ENCODE data around the gene RHPN2. TPM values are rescaled to one million over a fixed set of nuclear protein-coding genes. Genes with fewer than 3 reads are reported as not detected.

RHPN2 gene
- 33.9 and 40.2 TPM in 2 replicates for total RNA-seq
- long read RNA-seq, transcript RHPN2-201 (15 exons, 3,500 nt): major isoform, 47 of 78 reads
- long read RNA-seq, partial matches to known transcripts: 20 of 78 reads
- long read RNA-seq, other reads (novel, unspliced or antisense): 10 of 78 reads

DNA sequence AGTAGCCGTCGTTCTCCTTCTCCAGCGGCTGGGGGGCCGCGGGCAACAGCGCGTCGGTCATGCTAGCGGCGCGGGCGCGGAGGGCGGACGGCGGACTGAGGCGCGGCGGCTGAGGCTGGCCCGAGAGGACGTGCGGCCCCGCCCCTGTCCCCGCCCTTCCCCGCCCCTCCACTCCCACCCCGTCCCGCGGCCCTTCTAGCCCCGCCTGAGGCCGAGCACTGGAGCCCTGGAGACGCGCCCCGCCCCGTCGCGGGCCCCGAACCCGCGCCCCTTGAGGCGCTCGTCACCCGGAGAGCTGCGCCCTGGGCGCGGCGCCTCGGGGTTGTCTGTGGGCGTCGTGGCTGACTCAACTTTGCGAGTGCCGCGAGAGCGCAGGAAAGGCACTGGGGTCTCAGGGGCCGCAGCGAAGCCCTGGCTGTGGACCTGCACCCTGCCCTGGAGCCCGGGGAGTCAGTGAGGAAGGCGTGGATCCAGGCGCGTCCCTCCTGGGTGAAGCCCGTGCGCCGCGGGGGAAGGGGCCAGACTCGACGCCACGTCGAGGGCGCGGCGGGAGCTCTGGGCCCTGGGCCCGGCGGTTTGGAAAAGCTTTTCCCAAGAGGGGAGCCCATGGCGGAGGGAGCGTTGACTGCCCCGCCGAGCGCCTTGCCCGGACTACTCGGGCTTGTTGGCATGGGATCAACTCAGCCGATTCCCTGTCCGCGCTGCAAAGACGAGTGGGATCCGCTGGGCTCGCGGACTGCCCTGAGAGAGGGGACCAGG is at the start of gene RHPN2:
Gene RHPN2 (minus strand): TSS at position 97 of the 759 bp plus-strand sequence. CDS start 36 bp downstream, at position 61.
- peak within 1 kb of the TSS; percentile 93 for H3K27ac Mint-ChIP-seq
- H3K4me1 Mint-ChIP-seq (ENCODE audit: low read depth): peaks cover 11% of the 10 kb centered on the region
- peak within 1 kb of the TSS; percentile 92 for H3K4me3 Mint-ChIP-seq (ENCODE audit: low read depth)

DNA sequence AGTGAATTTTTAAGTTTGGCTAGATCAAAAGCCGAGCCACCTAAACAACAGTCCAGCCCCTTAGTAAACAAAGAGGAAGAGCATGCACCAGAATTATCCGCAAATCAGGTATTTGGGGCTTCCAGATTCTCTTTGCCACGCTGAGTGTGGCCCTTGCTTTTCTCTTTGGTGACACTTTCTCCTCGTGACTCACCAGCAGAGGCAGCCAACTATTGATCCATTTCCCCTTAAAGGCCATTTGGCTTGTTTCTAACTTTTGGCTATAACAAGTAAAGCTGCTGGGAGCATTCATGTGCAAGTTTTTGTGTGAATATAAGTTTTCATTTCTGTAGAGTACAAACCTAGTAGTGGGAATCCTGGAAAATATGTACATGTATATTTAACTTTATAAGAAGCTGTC is 49.6 kb upstream of the RHPN2 start:
- Mint-ChIP-seq H3K27ac (no peak overlapping the region), H3K27me3 (no peaks in the 10 kb centered on the region), H3K9me3 (ENCODE audit: low read depth) (no peaks in the 10 kb centered on the region), H3K4me1 (ENCODE audit: low read depth) (no peaks in the 10 kb centered on the region), H3K4me3 (ENCODE audit: low read depth) (no peak overlapping the region), H3K36me3 (ENCODE audit: insufficient read depth) (peaks cover 33% of the 10 kb centered on the region)
- TF ChIP-seq, protein P1, sequence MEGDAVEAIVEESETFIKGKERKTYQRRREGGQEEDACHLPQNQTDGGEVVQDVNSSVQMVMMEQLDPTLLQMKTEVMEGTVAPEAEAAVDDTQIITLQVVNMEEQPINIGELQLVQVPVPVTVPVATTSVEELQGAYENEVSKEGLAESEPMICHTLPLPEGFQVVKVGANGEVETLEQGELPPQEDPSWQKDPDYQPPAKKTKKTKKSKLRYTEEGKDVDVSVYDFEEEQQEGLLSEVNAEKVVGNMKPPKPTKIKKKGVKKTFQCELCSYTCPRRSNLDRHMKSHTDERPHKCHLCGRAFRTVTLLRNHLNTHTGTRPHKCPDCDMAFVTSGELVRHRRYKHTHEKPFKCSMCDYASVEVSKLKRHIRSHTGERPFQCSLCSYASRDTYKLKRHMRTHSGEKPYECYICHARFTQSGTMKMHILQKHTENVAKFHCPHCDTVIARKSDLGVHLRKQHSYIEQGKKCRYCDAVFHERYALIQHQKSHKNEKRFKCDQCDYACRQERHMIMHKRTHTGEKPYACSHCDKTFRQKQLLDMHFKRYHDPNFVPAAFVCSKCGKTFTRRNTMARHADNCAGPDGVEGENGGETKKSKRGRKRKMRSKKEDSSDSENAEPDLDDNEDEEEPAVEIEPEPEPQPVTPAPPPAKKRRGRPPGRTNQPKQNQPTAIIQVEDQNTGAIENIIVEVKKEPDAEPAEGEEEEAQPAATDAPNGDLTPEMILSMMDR (IDR thresholded peaks at IDR 0.05; ENCODE audit: unreplicated experiment): no peak
- DNase-seq (ENCODE audit: low spot score, unreplicated experiment): no peak

More for the DNA sequence above, at the start of gene RHPN2:
- Mint-ChIP-seq H3K36me3 (ENCODE audit: insufficient read depth) (peaks cover 1% of the 10 kb centered on the region), H3K9me3 (ENCODE audit: low read depth) (no peaks in the 10 kb centered on the region), H3K27me3 (peaks cover 7% of the 10 kb centered on the region)
- TF ChIP-seq, protein P1 (IDR thresholded peaks at IDR 0.05; ENCODE audit: unreplicated experiment): no peak
- peak; percentile 58 for DNase-seq (ENCODE audit: low spot score, unreplicated experiment)

DNA sequence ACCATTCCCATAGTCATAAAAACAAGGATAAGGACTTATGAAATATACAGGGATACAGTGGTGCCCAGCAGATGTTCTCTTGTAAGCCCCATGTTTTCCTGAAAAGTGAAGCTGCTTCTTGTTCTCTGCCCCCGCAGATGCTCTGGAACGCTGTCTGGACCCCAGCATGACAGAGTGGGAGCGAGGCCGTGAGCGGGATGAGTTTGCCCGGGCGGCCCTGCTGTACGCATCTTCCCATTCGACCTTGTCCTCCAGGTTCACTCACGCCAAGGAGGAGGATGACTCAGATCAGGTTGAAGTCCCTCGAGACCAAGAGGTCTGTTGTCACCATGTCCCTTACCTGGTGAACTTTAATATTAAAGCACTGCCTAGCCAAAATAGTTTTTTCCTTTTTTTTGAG is 46.9 kb upstream of the RHPN2 start:
- Mint-ChIP-seq H3K27me3 (no peaks in the 10 kb centered on the region), H3K9me3 (ENCODE audit: low read depth) (no peaks in the 10 kb centered on the region), H3K36me3 (ENCODE audit: insufficient read depth) (peaks cover 28% of the 10 kb centered on the region), H3K4me3 (ENCODE audit: low read depth) (no peak overlapping the region), H3K27ac (no peak overlapping the region), H3K4me1 (ENCODE audit: low read depth) (no peaks in the 10 kb centered on the region)
- TF ChIP-seq, protein P1 (IDR thresholded peaks at IDR 0.05; ENCODE audit: unreplicated experiment): no peak
- DNase-seq (ENCODE audit: low spot score, unreplicated experiment): no peak

DNA sequence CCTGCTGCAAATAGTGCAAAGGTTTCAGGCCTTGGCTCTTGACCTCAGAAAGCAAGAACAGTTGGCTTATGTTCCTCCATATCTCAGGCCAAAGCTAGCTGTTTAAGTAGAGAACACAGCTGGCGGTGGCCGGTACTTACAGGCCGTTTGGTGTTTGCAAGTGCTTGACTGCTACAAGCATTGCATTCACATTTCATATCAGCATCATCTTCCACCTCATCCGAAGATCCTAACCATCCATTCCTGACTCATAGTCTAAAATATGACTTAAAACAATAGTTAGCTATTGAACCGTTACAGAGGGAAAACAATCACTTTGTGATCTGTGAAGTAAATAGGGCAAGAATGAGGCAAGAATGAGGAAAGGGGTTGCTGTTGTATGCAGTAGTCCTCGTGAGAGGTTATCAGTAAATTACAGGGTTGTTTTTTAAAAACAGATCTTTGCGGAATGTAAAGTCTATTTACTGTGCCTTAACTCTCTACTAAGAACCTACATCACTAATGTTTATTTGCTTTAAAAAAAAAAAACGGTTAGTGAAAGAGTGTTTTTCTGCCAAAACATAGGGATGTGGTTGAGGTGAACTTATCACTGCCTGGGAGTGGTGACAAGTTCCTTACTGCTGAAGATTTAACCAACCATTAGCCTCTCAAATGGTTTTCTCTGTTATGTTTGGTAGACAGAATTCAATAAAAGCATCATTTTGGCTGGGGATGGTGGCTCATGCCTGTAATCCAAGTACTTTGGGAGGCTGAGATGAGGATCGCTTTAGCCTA is 45.6 kb upstream of the RHPN2 start:
- Mint-ChIP-seq H3K27me3 (no peaks in the 10 kb centered on the region), H3K4me1 (ENCODE audit: low read depth) (no peaks in the 10 kb centered on the region), H3K9me3 (ENCODE audit: low read depth) (no peaks in the 10 kb centered on the region), H3K4me3 (ENCODE audit: low read depth) (no peak overlapping the region), H3K36me3 (ENCODE audit: insufficient read depth) (peaks cover 25% of the 10 kb centered on the region), H3K27ac (no peak overlapping the region)
- TF ChIP-seq, protein P1 (IDR thresholded peaks at IDR 0.05; ENCODE audit: unreplicated experiment): no peak
- DNase-seq (ENCODE audit: low spot score, unreplicated experiment): no peak

DNA sequence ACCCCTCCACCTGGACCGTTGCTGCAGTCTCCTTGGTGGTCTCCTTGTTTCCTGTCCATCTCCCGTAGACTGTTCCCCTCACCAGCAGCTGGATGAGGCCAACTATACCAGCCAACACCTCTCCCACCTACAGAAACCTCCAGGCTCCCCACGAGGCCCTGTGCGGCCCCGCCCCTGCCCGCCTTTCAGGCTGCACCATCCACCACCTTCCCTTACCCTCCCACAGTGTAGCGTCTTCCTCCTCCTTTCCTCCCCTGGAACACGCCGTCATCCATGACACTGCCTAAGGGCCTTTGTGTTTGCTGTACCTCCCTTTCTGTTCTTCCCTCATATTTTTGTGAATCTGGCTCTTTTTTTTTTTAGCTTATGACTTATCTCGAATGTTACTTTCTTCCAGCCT is 43.5 kb upstream of the RHPN2 start:
- no peaks in the 10 kb centered on the region for H3K4me1 Mint-ChIP-seq (ENCODE audit: low read depth)
- H3K4me3 Mint-ChIP-seq (ENCODE audit: low read depth): no peak overlapping the region
- DNase-seq (ENCODE audit: low spot score, unreplicated experiment): no peak
- peaks cover 30% of the 10 kb centered on the region for H3K36me3 Mint-ChIP-seq (ENCODE audit: insufficient read depth)
- H3K9me3 Mint-ChIP-seq (ENCODE audit: low read depth): no peaks in the 10 kb centered on the region
- TF ChIP-seq, protein P1 (IDR thresholded peaks at IDR 0.05; ENCODE audit: unreplicated experiment): no peak
- H3K27ac Mint-ChIP-seq: no peak overlapping the region
- no peaks in the 10 kb centered on the region for H3K27me3 Mint-ChIP-seq
